ENCODE results near the gene C17orf113.

DNA sequence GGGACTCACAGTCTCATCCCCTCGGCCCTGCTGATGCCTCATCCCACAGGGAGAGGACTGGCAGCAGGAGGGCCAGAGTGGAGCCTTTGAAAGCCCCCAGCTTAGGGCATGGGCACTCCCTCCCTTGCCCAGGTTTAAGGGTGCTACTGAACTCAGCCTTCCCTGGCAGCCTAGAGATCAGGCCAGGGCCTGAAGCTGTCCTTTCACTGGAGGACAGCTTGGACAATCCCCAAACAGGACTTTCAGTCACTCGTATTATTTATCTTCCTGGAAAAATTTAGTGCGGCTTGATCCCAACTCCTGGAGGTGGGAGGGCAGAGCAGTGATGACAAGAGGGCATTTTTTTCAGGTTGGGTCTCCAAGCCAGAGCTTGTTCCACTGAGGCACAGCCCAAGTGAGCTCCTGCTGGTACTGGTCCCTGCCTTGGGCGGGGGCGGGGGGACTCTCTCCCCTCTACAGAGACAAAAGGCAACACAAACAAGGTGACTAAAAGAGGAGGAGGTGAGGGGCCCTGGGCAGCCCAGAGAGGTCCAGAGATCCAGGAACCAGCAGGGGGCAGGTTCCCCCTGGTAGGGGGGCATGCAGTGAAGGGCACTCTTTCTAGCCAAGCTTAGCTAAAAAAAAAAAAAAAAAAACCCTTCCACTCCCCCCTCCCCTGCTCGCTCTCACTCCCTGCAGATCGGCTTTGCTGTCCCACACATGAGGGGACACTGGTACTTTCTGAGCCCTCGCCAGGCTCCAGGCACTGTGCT lies 46.1 kb upstream of the C17orf113 start:
- TF ChIP-seq POLR2A (IDR thresholded peaks at IDR 0.05) = no peak
- TF ChIP-seq, protein P1, sequence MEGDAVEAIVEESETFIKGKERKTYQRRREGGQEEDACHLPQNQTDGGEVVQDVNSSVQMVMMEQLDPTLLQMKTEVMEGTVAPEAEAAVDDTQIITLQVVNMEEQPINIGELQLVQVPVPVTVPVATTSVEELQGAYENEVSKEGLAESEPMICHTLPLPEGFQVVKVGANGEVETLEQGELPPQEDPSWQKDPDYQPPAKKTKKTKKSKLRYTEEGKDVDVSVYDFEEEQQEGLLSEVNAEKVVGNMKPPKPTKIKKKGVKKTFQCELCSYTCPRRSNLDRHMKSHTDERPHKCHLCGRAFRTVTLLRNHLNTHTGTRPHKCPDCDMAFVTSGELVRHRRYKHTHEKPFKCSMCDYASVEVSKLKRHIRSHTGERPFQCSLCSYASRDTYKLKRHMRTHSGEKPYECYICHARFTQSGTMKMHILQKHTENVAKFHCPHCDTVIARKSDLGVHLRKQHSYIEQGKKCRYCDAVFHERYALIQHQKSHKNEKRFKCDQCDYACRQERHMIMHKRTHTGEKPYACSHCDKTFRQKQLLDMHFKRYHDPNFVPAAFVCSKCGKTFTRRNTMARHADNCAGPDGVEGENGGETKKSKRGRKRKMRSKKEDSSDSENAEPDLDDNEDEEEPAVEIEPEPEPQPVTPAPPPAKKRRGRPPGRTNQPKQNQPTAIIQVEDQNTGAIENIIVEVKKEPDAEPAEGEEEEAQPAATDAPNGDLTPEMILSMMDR (IDR thresholded peaks at IDR 0.05) = no peak
- TF ChIP-seq POLR2AphosphoS5 (IDR thresholded peaks at IDR 0.05) = no peak
- TF ChIP-seq EP300 (IDR thresholded peaks at IDR 0.05) = no peak
